PFSK-1 (cell line): Measurements from ENCODE around the gene TSPAN14.

Experiments used
- FOXP2 ChIP-seq: optimal IDR thresholded peaks from 2 replicates; pipeline ENCODE3; 2011; ENCODE audit warnings: borderline replicate concordance, control low read depth, inconsistent platforms; ENCODE audit not compliant: insufficient read depth; ENCODE audit errors: extremely low read length, extremely low read depth
- POLR2AphosphoS5 ChIP-seq: IDR thresholded peaks from 2 replicates; pipeline ENCODE4 v1.6.1; 2012; ENCODE audit warnings: low read depth, mild to moderate bottlenecking, control low read depth, low read length, moderate library complexity
- SIN3A ChIP-seq: IDR thresholded peaks from 2 replicates; pipeline ENCODE4 v1.6.1; 2012; ENCODE audit warnings: mild to moderate bottlenecking, low read length, moderate library complexity, borderline replicate concordance; ENCODE audit not compliant: insufficient read depth
- TAF1 ChIP-seq: IDR thresholded peaks from 2 replicates; pipeline ENCODE4 v1.6.1; 2012; ENCODE audit warnings: low read length, control low read depth, borderline replicate concordance; ENCODE audit not compliant: insufficient read depth
- TF ChIP-seq, protein P1 (sequence below), 2 experiments: IDR thresholded peaks; 2 replicates each; pipeline versions ENCODE4 v1.6.1 to v1.8.0; 2011 to 2012; ENCODE audit warnings: low read depth in 2 of 2, low read length in 2 of 2, control low read depth in 1 of 2, inconsistent platforms in 1 of 2, mild to moderate bottlenecking in 1 of 2, moderate library complexity in 1 of 2; ENCODE audit not compliant: insufficient read depth in 1 of 2

Gene TSPAN14

DNA sequence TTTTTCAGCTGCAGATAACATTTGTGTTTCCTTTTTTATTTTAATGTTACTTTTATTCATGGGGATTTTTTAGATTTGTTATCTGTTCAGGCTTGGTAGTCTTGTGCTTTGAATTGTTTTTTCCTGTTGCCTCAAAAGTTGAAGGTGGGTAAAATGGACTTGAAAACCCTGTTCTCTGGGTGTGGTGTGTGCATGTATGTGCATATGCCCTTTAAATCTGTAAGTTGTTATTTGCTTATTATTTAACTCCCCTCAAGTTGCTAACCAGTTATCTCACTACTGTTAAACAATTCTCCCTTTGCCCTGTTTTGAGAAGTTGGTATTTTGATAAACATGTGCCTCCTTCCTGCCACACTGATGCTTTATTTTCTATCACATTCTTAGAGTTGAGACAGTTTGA lies 30.6 kb downstream of the TSPAN14 start:
- no peak for TF ChIP-seq POLR2AphosphoS5
- TF ChIP-seq, protein P1, sequence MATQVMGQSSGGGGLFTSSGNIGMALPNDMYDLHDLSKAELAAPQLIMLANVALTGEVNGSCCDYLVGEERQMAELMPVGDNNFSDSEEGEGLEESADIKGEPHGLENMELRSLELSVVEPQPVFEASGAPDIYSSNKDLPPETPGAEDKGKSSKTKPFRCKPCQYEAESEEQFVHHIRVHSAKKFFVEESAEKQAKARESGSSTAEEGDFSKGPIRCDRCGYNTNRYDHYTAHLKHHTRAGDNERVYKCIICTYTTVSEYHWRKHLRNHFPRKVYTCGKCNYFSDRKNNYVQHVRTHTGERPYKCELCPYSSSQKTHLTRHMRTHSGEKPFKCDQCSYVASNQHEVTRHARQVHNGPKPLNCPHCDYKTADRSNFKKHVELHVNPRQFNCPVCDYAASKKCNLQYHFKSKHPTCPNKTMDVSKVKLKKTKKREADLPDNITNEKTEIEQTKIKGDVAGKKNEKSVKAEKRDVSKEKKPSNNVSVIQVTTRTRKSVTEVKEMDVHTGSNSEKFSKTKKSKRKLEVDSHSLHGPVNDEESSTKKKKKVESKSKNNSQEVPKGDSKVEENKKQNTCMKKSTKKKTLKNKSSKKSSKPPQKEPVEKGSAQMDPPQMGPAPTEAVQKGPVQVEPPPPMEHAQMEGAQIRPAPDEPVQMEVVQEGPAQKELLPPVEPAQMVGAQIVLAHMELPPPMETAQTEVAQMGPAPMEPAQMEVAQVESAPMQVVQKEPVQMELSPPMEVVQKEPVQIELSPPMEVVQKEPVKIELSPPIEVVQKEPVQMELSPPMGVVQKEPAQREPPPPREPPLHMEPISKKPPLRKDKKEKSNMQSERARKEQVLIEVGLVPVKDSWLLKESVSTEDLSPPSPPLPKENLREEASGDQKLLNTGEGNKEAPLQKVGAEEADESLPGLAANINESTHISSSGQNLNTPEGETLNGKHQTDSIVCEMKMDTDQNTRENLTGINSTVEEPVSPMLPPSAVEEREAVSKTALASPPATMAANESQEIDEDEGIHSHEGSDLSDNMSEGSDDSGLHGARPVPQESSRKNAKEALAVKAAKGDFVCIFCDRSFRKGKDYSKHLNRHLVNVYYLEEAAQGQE (IDR thresholded peaks at IDR 0.05; ENCODE audit: insufficient read depth in 1 of 2, low read depth in 2 of 2, low read length in 2 of 2): no peak
- no peak for TF ChIP-seq FOXP2
- no peak for TF ChIP-seq SIN3A
- no peak for TF ChIP-seq TAF1

DNA sequence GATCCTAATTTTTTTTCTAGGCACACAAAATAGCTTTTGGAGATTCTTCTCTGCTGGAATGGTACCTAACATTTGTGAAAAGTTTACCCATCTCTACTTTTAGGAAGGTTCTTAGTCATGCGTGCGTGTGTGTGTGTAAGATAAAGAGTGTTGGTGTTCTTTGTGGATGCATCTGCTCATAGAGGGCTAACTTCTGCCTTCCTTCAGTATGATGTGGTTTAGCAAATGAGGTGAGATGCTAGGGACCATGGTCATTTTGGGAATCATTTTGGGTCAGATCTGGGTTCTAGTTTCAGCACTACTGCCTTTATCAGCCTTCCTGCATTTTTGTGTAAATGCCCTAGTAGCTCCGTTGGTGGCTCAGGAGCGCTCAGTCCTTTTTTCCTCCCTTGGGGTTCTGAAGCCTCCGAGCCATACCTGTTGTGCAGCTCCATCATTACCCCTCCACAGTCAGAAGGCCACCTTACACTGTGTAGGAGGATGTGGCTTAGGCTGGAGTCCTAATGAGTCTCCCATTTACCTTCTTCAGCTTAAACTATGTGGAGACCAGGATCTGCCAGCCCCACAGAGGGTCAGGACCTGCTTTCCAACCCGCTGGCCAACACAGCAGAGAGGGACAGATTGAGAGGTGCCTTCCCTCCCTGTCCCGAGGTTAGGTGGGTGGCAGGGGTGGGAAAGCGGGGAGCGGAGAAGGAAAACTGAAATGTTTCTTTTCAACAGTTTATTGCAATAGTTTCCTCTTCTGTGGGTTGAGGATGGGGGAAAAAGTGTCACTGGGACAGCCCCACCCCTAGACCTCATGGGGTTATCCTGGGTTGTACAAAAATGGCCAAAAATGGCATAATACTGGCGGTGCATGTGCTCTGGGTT lies 31.2 kb downstream of the TSPAN14 start:
- TF ChIP-seq, protein P1 (IDR thresholded peaks at IDR 0.05; ENCODE audit: insufficient read depth in 1 of 2, low read depth in 2 of 2, low read length in 2 of 2): no peak
- TF ChIP-seq SIN3A (no peak), POLR2AphosphoS5 (no peak), TAF1 (no peak)

DNA sequence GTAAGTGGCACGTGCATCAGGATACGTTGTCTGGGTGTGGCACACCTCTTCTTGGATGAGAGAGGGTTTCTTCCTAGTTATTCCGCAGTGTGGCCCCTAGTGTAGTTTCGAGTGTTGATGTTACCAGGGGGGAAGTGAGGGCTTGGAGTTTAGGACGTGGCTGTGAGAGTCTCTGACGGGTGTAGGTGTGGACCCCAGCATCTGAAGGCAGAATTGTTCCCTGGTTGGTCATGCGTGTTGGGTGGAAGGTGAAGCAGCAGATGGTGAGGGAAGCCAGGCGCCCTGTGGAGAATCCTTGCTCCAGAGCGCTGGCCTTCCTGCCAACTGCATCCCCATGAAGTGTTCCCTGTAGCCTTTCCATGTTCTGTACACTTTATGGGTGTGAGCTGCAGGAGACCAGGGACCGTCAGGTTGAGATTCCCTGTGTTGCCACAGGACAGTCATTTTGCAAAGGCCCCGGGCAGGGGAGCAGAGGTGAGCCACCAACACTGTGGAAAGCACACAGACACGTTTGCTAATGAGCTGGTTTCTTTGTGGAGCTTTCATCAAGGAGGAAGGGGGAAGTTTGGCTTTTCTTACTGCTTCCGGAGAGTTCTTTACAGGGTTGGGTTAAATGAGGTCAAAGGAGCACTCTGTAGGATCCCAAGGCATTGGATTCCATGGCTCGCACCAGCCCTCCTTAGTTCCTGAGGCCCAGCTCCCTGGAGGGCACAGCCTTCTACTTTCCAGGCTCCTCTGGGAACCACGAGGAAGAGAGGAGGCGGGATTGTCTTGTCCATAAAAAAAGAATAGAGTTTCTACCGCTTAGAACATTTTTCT lies 32.0 kb downstream of the TSPAN14 start:
- TF ChIP-seq TAF1 (no peak), POLR2AphosphoS5 (no peak), FOXP2 (no peak)
- TF ChIP-seq, protein P1 (IDR thresholded peaks at IDR 0.05; ENCODE audit: insufficient read depth in 1 of 2, low read depth in 2 of 2, low read length in 2 of 2): no peak

DNA sequence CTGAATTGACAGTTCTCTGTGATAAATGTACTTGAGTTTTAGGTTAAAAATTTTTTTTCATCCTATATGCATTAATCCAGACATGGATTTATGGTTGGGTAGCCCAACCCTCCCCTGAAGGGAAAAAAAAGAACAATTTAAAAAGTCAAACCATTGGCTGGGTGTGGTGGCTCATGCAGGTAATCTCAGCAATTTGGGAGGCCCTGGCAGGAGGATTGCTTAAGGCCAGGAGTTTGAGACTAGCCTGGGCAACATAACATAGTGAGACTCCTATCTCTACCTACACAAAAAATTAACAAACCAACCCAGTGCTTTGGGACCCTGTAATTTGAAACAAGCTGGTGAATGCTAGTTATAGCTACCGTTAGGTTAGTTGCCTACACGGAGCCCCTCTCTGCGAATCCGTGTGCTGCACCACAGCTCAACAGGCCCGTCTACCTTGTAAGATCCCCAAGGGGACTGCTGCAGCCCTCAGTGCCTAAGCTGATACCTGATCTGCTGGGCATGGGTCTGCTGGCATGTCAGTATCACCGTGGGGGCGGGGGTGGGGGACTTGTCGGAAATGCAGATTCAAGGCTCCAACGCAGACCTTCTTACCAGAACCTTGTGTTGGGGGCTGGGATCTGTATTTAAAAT lies 32.8 kb downstream of the TSPAN14 start:
- no peak for TF ChIP-seq SIN3A
- TF ChIP-seq POLR2AphosphoS5: no peak
- TF ChIP-seq TAF1: no peak
- TF ChIP-seq, protein P1 (IDR thresholded peaks at IDR 0.05; ENCODE audit: insufficient read depth in 1 of 2, low read depth in 2 of 2, low read length in 2 of 2): no peak
- no peak for TF ChIP-seq FOXP2
